SU-DHL-6 (cell line): ENCODE measurements around the gene ARFGAP3.

Experiments
- H2AFZ ChIP-seq: fragments of 200-600 bp; sonication (generic); 2 replicates; pipeline ENCODE4 v1.6.1; 2014; ENCODE audit warnings: low read depth, mild to moderate bottlenecking, moderate library complexity, mixed read lengths, antibody characterized with exemption, low read length; ENCODE audit not compliant: severe bottlenecking
- H3F3A ChIP-seq: fragments of 200-600 bp; shearing (Covaris generic); 2 replicates; pipeline ENCODE4 v1.6.0; 2016; ENCODE audit warnings: antibody characterized with exemption, mild to moderate bottlenecking; ENCODE audit not compliant: insufficient read depth
- H3K27ac ChIP-seq: fragments of 200-600 bp; sonication (generic); 2 replicates; pipeline ENCODE4 v1.5.1; 2016; ENCODE audit warnings: low read depth, mild to moderate bottlenecking, low read length, moderate library complexity, mixed read lengths
- H3K27me3 ChIP-seq: fragments of 200-600 bp; sonication (generic), shearing (Covaris generic); 2 replicates; pipeline ENCODE4 v1.6.0; 2014; ENCODE audit warnings: mild to moderate bottlenecking, low read length
- H3K36me3 ChIP-seq: fragments of 200-600 bp; sonication (generic); 2 replicates; pipeline ENCODE4 v1.6.1; 2014; ENCODE audit warnings: mild to moderate bottlenecking, low read length, mixed read lengths
- H3K4me2 ChIP-seq: fragments of 300-600, 200-600 bp; shearing (Covaris generic), sonication (generic); 2 replicates; pipeline ENCODE4 v1.6.0; 2014; ENCODE audit warnings: low read length, low read depth, mild to moderate bottlenecking; ENCODE audit not compliant: poor library complexity, severe bottlenecking
- H3K4me3 ChIP-seq: fragments of 200-600 bp; sonication (generic); 2 replicates; pipeline ENCODE4 v1.5.1; 2014; ENCODE audit warnings: antibody characterized with exemption, low read length, mild to moderate bottlenecking, mixed read lengths; ENCODE audit not compliant: insufficient read depth, poor library complexity, severe bottlenecking
- H3K79me2 ChIP-seq: fragments of 200-600 bp; sonication (generic); 2 replicates; pipeline ENCODE4 v1.6.1; 2014; ENCODE audit warnings: mild to moderate bottlenecking, low read length, moderate library complexity; ENCODE audit not compliant: insufficient read depth
- H3K9ac ChIP-seq: fragments of 200-600 bp; sonication (generic); 2 replicates; pipeline ENCODE4 v1.7.0; 2014; ENCODE audit warnings: mild to moderate bottlenecking, low read length
- H3K9me2 ChIP-seq: fragments of 200-600 bp; sonication (generic); replicated peaks from 2 replicates; pipeline ENCODE4 v1.6.1; 2014; ENCODE audit warnings: low read length; ENCODE audit not compliant: insufficient read depth
- H3K9me3 ChIP-seq: fragments of 200-600 bp; sonication (generic); 2 replicates; pipeline ENCODE4 v1.6.1; 2014; ENCODE audit warnings: low read length, mixed read lengths; ENCODE audit not compliant: insufficient read depth
- H4K20me1 ChIP-seq: fragments of 200-600 bp; sonication (generic); 2 replicates; pipeline ENCODE4 v1.6.1; 2014; ENCODE audit warnings: low read depth, mild to moderate bottlenecking, antibody characterized with exemption, low read length, moderate library complexity, mixed read lengths
- CTCF ChIP-seq: fragments of 200-600 bp; sonication (generic); IDR thresholded peaks from one replicate; pipeline ENCODE4 v1.5.1; 2017; ENCODE audit warnings: antibody characterized with exemption, mild to moderate bottlenecking, low read length, moderate library complexity; ENCODE audit not compliant: insufficient read depth, poor library complexity, severe bottlenecking
- EZH2phosphoT487 ChIP-seq: fragments of 200-600 bp; sonication (generic), shearing (Covaris generic); conservative IDR thresholded peaks from 2 replicates; pipeline ENCODE4 v1.6.1; 2018; ENCODE audit warnings: mild to moderate bottlenecking, antibody characterized with exemption, low read length, moderate library complexity, mixed read lengths

Gene ARFGAP3

GRCh38 chr22:42769238-42769573 is 87.9 kb downstream of the ARFGAP3 start:
- Histone ChIP-seq H3K9me2 (no peaks in the 10 kb centered on the region), H3K4me3 (no peak overlapping the region), H3K4me2 (peak overlapping the region; percentile 47), H2AFZ (no peak overlapping the region), H3K27ac (peak overlapping the region; percentile 68), H3K9ac (peak overlapping the region; percentile 32), H3K36me3 (no peaks in the 10 kb centered on the region), H3K79me2 (no peaks in the 10 kb centered on the region), H3K9me3 (no peaks in the 10 kb centered on the region), H4K20me1 (no peaks in the 10 kb centered on the region), H3F3A (peaks cover 16% of the 10 kb centered on the region), H3K27me3 (no peaks in the 10 kb centered on the region)
- TF ChIP-seq EZH2phosphoT487 = no peak
- TF ChIP-seq CTCF = no peak

GRCh38 chr22:42768385-42769035 is 88.6 kb downstream of the ARFGAP3 start:
- no peak for TF ChIP-seq CTCF
- no peak for TF ChIP-seq EZH2phosphoT487
- Histone ChIP-seq H3K9me3 (no peaks in the 10 kb centered on the region), H3K36me3 (no peaks in the 10 kb centered on the region), H3K4me2 (no peak overlapping the region), H4K20me1 (no peaks in the 10 kb centered on the region), H3K27ac (no peak overlapping the region), H3K79me2 (no peaks in the 10 kb centered on the region), H3K27me3 (no peaks in the 10 kb centered on the region), H3K9ac (no peak overlapping the region), H2AFZ (no peak overlapping the region), H3F3A (peaks cover 14% of the 10 kb centered on the region), H3K4me3 (no peak overlapping the region), H3K9me2 (no peaks in the 10 kb centered on the region)

DNA sequence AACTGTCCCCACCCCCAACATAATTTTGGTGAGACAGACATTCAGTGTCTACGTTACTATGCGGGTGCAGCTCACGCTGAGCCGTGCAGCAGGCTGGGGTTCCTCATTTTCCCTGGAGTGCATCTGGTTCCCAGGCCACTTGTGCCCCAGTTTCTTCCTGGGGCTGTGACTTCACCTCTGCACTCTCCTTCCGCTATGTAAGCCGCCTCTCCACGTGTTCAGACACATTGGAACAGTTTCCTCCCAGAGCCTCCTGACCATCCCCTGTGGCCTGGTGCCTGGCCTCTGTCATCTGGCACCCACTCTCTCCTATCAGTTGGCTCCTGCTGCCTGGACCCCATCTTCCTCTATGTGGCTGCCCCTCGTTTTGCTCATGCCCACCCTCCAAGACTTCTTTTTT is 90.2 kb downstream of the ARFGAP3 start:
- no peaks in the 10 kb centered on the region for H3K9me2 ChIP-seq
- no peaks in the 10 kb centered on the region for H3K36me3 ChIP-seq
- no peaks in the 10 kb centered on the region for H3K27me3 ChIP-seq
- no peaks in the 10 kb centered on the region for H3K9me3 ChIP-seq
- no peak overlapping the region for H3K27ac ChIP-seq
- no peak overlapping the region for H3K4me2 ChIP-seq
- no peaks in the 10 kb centered on the region for H3K79me2 ChIP-seq
- peaks cover 20% of the 10 kb centered on the region for H3F3A ChIP-seq
- no peaks in the 10 kb centered on the region for H4K20me1 ChIP-seq
- H3K4me3 ChIP-seq = no peak overlapping the region
- no peak overlapping the region for H2AFZ ChIP-seq
- no peak overlapping the region for H3K9ac ChIP-seq
- TF ChIP-seq CTCF (no peak), EZH2phosphoT487 (no peak)

GRCh38 chr22:42764895-42765363 is 92.1 kb downstream of the ARFGAP3 start:
- Histone ChIP-seq H4K20me1 (no peaks in the 10 kb centered on the region), H3F3A (peaks cover 12% of the 10 kb centered on the region), H2AFZ (no peak overlapping the region), H3K4me2 (peak overlapping the region; percentile 8), H3K79me2 (no peaks in the 10 kb centered on the region), H3K27ac (peak overlapping the region; percentile 54), H3K9me2 (no peaks in the 10 kb centered on the region), H3K27me3 (no peaks in the 10 kb centered on the region), H3K36me3 (no peaks in the 10 kb centered on the region), H3K9ac (peak overlapping the region; percentile 13; the same call in 1 of the 2 replicates), H3K4me3 (no peak overlapping the region), H3K9me3 (no peaks in the 10 kb centered on the region)
- TF ChIP-seq CTCF (no peak), EZH2phosphoT487 (no peak)
